ENCODE data around the gene IGF1.

- TF ChIP-seq CTCF (IDR thresholded peaks at IDR 0.05; ENCODE audit: low read length) (no peak), EZH2 (optimal IDR thresholded peaks at IDR 0.05; ENCODE audit: low read depth, low read length) (no peak), EZH2phosphoT487 (IDR thresholded peaks at IDR 0.05; ENCODE audit: low read length) (no peak)
Observed at GRCh38 chr12:102479099-102479885, 1.1 kb downstream of the IGF1 start.

Measured in MM.1S (cell line).